Epithelial cell of proximal tubule (primary cell): Measurements from ENCODE around the gene TBC1D22A. TPM values are rescaled to one million over a fixed set of nuclear protein-coding genes. Genes with fewer than 3 reads are reported as not detected.

Experiments
- DNase-seq: peaks from one replicate; pipeline ENCODE4 v3.0.0-alpha.2; 2011; ENCODE audit warnings: low read depth
- H3K4me3 ChIP-seq: 2 replicates; pipeline ENCODE4 v1.5.1; 2011; ENCODE audit warnings: low read depth, mild to moderate bottlenecking, low read length
- total RNA-seq: library from RNA; depleted of rRNA; stranded (reverse); fragments of >200 nt; gene quantifications from 2 replicates; pipeline ENCODE4 v1.2.3, GENCODE V29; 2015
- TF ChIP-seq, protein P1 (sequence below): conservative IDR thresholded peaks from 2 replicates; pipeline ENCODE4 v1.5.1; 2012; ENCODE audit warnings: low read depth, mild to moderate bottlenecking, low read length

TBC1D22A gene
- total RNA-seq, 1 donor from 2014 or later, result 22.7 TPM

DNA sequence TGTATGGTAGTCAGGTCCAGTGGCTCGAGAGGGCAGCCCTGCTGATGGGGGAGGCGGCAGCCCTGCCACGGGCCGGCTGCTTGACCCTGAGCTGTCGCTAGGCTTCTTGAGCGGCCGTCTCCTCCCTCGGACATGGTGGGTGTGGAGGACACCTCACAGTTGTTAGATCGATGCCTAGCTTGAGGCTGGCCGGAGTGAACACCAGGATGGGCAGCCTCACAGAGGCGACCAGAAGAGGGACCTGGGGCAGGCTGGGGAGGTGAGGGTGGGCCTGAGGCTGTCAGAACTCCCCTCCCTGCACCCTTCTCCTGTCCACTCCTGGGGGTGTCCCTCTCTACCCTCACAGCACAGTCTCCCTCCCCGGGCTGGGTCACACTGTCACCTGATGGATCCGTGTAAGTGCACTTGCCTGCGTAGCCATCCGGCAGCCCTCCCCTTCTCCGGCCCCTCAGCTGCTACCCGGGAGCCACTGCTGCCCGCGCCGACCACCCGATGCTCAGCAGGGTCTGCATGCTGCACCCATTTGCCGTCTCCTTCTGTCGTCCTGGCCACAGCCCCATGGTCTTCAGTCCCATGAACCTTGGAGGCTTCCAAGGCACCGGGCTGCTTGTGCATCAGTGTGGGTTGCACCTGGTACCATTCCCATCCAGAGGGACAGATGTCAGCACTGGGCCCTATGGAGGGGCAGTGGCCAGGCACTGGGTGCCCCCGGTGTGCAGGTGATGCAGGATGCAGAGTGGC is 394.1 kb downstream of the TBC1D22A start:
- TF ChIP-seq, protein P1, sequence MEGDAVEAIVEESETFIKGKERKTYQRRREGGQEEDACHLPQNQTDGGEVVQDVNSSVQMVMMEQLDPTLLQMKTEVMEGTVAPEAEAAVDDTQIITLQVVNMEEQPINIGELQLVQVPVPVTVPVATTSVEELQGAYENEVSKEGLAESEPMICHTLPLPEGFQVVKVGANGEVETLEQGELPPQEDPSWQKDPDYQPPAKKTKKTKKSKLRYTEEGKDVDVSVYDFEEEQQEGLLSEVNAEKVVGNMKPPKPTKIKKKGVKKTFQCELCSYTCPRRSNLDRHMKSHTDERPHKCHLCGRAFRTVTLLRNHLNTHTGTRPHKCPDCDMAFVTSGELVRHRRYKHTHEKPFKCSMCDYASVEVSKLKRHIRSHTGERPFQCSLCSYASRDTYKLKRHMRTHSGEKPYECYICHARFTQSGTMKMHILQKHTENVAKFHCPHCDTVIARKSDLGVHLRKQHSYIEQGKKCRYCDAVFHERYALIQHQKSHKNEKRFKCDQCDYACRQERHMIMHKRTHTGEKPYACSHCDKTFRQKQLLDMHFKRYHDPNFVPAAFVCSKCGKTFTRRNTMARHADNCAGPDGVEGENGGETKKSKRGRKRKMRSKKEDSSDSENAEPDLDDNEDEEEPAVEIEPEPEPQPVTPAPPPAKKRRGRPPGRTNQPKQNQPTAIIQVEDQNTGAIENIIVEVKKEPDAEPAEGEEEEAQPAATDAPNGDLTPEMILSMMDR, result no peak
- H3K4me3 ChIP-seq, result no peak overlapping the region
- no peak for DNase-seq

DNA sequence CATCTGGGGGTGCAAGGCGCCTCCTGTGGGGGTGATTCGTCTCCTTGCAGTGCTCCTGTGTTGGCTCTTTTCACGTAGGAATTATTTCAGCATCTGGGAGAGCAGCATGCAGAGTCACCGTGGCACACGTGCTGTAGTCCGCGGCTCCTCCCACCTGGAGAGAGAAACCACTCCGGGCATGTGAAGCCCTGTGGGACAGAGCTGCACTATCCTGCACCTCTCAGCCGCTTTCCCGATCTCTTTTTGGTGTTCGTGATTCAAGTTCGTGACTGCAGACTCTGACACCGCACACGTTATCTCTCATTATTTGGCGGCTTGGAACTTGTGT is 394.6 kb downstream of the TBC1D22A start:
- H3K4me3 ChIP-seq, result no peak overlapping the region
- TF ChIP-seq, protein P1, result no peak
- no peak for DNase-seq

DNA sequence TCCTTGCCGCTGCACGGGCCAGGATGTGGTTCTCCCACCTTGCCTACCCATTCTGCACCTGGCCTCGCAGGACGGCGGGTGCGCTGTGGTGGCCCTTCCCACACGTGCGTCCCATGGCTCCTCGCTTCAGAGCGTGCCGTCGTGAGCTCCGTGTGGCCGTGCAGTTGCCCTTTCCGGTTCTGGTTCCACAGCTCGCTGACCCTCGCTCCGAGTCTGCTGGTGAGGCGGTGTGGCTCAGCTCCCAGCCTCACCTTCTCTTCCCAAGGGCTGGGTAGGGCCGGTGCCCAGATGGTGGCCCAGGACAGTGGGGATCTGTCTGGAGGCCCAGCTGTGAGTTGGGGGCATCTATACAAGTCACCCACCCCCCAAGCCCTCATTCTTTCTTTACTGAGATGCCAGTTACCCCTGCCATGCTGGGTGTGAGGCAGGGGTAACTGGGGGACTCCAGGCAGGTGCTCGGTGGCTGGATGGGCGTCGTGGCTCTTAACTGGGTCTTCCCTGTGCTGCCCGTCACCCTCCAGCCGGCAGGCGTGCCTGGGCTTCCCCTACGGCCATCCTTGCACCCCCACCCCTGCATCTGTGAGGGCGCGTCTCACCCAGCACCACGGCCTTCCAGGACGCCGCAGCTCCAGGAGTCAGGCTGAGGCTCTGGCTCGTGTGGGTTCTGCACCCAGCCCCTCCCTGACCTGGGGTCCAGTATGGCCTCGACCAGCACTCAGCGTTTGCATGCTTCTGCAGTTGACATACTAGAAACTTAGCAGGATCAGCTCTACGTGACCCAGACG is 395.2 kb downstream of the TBC1D22A start:
- TF ChIP-seq, protein P1, result no peak
- no peak overlapping the region for H3K4me3 ChIP-seq
- no peak for DNase-seq

DNA sequence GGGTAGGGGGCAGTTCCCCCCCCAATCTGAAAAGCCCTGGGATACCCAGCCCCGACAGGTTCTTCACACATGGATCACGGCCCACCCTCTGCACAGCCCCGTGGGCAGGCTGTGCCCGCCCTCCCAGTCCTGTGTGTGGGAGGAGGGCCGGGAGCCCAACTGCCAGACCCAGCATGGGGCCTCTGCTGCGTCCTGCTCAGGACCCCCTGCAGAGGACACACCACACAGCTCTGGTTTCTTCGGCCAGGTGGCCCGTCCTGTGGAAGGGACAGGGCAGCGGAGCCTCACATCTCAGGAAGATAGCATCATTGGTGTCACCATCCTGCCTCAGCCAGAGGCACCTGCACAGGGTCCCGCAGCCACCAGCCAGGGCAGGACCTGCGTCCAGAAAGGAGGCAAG is 396.0 kb downstream of the TBC1D22A start:
- H3K4me3 ChIP-seq, result no peak overlapping the region
- TF ChIP-seq, protein P1, result no peak
- DNase-seq, result no peak

DNA sequence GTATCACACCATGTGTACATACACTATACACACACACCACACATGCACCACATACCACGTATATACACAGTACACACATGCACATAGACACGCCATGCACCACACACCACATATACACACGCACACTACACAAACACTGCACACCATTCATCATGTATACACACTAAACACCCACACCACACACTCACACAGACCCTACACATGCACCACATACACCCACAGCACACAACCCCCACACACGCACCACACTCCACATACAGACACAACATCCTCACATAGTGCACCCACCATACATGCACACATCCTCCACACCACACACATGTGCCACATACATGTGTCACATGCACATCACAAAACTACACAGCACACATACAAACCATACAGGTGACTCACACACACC is 397.1 kb downstream of the TBC1D22A start:
- DNase-seq, result no peak
- H3K4me3 ChIP-seq, result no peak overlapping the region
- TF ChIP-seq, protein P1, result no peak

DNA sequence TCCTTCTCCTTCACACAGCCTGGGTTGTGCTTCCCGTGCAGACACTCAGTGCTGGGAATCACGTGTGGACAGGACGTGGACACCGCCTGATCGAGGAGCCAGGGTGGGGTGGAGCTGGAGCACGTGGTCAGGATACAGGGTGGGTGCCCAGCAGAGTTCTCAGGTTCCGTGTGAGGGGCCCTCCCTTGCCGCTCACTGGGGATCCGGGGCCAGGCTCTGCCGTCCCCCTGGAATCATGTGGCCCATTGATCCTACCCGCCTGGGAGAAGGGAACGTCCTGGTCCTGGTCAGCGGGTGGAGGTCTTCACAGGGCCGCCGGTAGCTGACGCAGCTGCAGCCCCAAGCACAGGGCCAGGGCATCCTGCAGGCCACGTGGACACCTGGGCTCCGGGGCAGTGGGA is 397.7 kb downstream of the TBC1D22A start:
- no peak overlapping the region for H3K4me3 ChIP-seq
- TF ChIP-seq, protein P1, result no peak
- DNase-seq, result no peak
